GM12892 (cell line): Measurements from ENCODE around the gene EPHB2.

Experiments used
- POLR2AphosphoS5 ChIP-seq: IDR thresholded peaks from 2 replicates; pipeline ENCODE4 v1.6.1; 2011; ENCODE audit warnings: low read depth, low read length, control low read depth
- TAF1 ChIP-seq: IDR thresholded peaks from 2 replicates; pipeline ENCODE4 v1.6.1; 2011; ENCODE audit warnings: low read depth, mild to moderate bottlenecking, control low read depth, low read length, borderline replicate concordance

GRCh38 chr1:22662318-22662717 is 48.3 kb upstream of the EPHB2 start:
- TF ChIP-seq POLR2AphosphoS5 (no peak), TAF1 (no peak)
